Prostate gland (tissue), 2 donors: ENCODE results near the gene TM7SF3.

Source experiments
- POLR2A ChIP-seq: fragments of 450-650 bp; IDR thresholded peaks from one replicate; pipeline ENCODE4 v1.6.1; 2016; ENCODE audit warnings: antibody characterized with exemption, mild to moderate bottlenecking
- TF ChIP-seq, protein P1 (sequence below), 4 experiments: fragments of 200-600 bp in 2 of 4; fragments of 450-650 bp in 2 of 4; sonication (generic) in 2 of 4; IDR thresholded peaks; 1 replicate in 3 of 4; 2 replicates in 1 of 4; pipeline ENCODE4 v1.5.1; 2016 to 2019; ENCODE audit warnings: antibody characterized with exemption in 4 of 4, mild to moderate bottlenecking in 2 of 4, moderate library complexity in 2 of 4

DNA sequence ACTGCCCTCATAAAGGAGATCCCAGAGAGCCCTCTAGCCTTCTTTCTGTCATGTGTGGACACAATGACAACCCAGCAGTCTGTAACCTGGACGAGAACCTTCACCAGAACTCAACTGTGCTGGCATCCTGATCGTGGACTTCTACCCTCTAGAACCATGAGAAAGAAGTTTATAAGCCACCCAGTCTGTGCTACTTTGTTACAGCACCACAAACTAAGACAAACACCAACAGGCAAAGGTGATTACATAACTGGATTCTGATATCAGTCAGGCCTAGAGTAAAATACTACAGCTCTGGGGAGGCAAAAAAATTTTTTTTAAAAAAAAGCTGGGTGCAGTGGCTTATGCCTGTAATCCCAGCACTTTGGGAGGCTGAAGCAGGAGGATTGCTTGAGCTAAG, 18.5 kb downstream of the TM7SF3 start:
- TF ChIP-seq, protein P1, sequence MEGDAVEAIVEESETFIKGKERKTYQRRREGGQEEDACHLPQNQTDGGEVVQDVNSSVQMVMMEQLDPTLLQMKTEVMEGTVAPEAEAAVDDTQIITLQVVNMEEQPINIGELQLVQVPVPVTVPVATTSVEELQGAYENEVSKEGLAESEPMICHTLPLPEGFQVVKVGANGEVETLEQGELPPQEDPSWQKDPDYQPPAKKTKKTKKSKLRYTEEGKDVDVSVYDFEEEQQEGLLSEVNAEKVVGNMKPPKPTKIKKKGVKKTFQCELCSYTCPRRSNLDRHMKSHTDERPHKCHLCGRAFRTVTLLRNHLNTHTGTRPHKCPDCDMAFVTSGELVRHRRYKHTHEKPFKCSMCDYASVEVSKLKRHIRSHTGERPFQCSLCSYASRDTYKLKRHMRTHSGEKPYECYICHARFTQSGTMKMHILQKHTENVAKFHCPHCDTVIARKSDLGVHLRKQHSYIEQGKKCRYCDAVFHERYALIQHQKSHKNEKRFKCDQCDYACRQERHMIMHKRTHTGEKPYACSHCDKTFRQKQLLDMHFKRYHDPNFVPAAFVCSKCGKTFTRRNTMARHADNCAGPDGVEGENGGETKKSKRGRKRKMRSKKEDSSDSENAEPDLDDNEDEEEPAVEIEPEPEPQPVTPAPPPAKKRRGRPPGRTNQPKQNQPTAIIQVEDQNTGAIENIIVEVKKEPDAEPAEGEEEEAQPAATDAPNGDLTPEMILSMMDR (IDR thresholded peaks at IDR 0.05), result no peak
- TF ChIP-seq POLR2A, result no peak
